GM18907 (cell line): ENCODE measurements around the gene DNAJC19.
A peak's percentile ranks its signal among the peaks of the same experiment; 100 is the strongest.

ENCODE experiments used
- ATAC-seq: cut with Tn5 transposase; IDR thresholded peaks from one replicate; pipeline ENCODE4 v1.9.1; 2021; ENCODE audit warnings: mild to moderate bottlenecking, moderate library complexity; ENCODE audit not compliant: unreplicated experiment

DNAJC19 gene

GRCh38 chr3:180961552-180961951 lies 28.0 kb downstream of the DNAJC19 start:
- no peak for ATAC-seq

GRCh38 chr3:180961087-180961486 lies 28.4 kb downstream of the DNAJC19 start:
- ATAC-seq, result no peak

- peak; percentile 47 for ATAC-seq
These were observed 29.8 kb downstream of the DNAJC19 start for GRCh38 chr3:180959691-180960090.

GRCh38 chr3:180947761-180948390 lies 41.7 kb downstream of the DNAJC19 start:
- no peak for ATAC-seq

- no peak for ATAC-seq
These were observed 48.7 kb downstream of the DNAJC19 start for GRCh38 chr3:180940826-180941225.

- no peak for ATAC-seq
These were observed 54.9 kb downstream of the DNAJC19 start for GRCh38 chr3:180934638-180935037.
